Neural crest cell (in vitro differentiated cells): ENCODE measurements around the gene DOK4. TPM values are rescaled to one million over a fixed set of nuclear protein-coding genes. Genes with fewer than 3 reads are reported as not detected.
A peak's percentile ranks its signal among the peaks of the same experiment; 100 is the strongest.

Source experiments
- DNase-seq: peaks from one replicate; pipeline ENCODE4 v3.0.0; 2021; ENCODE audit warnings: low read depth, mixed read lengths, low spot score
- H3K27ac Mint-ChIP-seq: one replicate; pipeline ENCODE4 v1.8.0; 2021; ENCODE audit warnings: mild to moderate bottlenecking, mixed read lengths; ENCODE audit not compliant: unreplicated experiment
- H3K27me3 Mint-ChIP-seq: 2 replicates; pipeline ENCODE4 v1.8.0; 2021; ENCODE audit warnings: low read depth, mild to moderate bottlenecking, mixed read lengths
- H3K36me3 Mint-ChIP-seq: 2 replicates; pipeline ENCODE4 v1.8.0; 2021; ENCODE audit warnings: low read depth, mild to moderate bottlenecking, mixed read lengths
- H3K4me1 Mint-ChIP-seq: 2 replicates; pipeline ENCODE4 v1.8.0; 2021; ENCODE audit warnings: mixed read lengths
- H3K4me3 Mint-ChIP-seq: one replicate; pipeline ENCODE4 v1.8.0; 2021; ENCODE audit warnings: mild to moderate bottlenecking, mixed read lengths
- H3K9me3 Mint-ChIP-seq: 2 replicates; pipeline ENCODE4 v1.8.0; 2021; ENCODE audit warnings: mixed read lengths
- CTCF ChIP-seq: fragments of 200-600 bp; sonication (generic); conservative IDR thresholded peaks from 2 replicates; pipeline ENCODE4 v1.5.0; 2021; ENCODE audit warnings: antibody characterized with exemption, mild to moderate bottlenecking
- total RNA-seq: library from RNA; stranded (reverse); gene quantifications from 2 replicates; pipeline ENCODE4 v1.2.1, GENCODE V29; 2021

The DOK4 gene
- total RNA-seq, 1 donor from 2014 or later, result 22.7 TPM

GRCh38 chr16:57476546-57477410, 9.5 kb downstream of the DOK4 start:
- Mint-ChIP-seq H3K36me3 (no peaks in the 10 kb centered on the region), H3K4me1 (peaks cover 28% of the 10 kb centered on the region), H3K4me3 (peak overlapping the region; percentile 80), H3K9me3 (no peaks in the 10 kb centered on the region), H3K27ac (no peak overlapping the region), H3K27me3 (peaks cover 2% of the 10 kb centered on the region)
- DNase-seq, result no peak
- no peak for TF ChIP-seq CTCF

- Mint-ChIP-seq H3K36me3 (no peaks in the 10 kb centered on the region), H3K27me3 (peaks cover 2% of the 10 kb centered on the region), H3K4me3 (peak overlapping the region; percentile 38), H3K9me3 (no peaks in the 10 kb centered on the region), H3K4me1 (peaks cover 28% of the 10 kb centered on the region), H3K27ac (peak overlapping the region; percentile 43)
- peak; percentile 75 for TF ChIP-seq CTCF
- DNase-seq, result peak; percentile 73
Observed at GRCh38 chr16:57475711-57476339, 10.5 kb downstream of the DOK4 start.

GRCh38 chr16:57474671-57475661, 11.3 kb downstream of the DOK4 start:
- Mint-ChIP-seq H3K27ac (no peak overlapping the region), H3K27me3 (peaks cover 2% of the 10 kb centered on the region), H3K36me3 (no peaks in the 10 kb centered on the region), H3K4me3 (peak overlapping the region; percentile 33), H3K4me1 (peaks cover 28% of the 10 kb centered on the region), H3K9me3 (no peaks in the 10 kb centered on the region)
- TF ChIP-seq CTCF, result no peak
- no peak for DNase-seq

- TF ChIP-seq CTCF, result no peak
- H3K9me3 Mint-ChIP-seq, result no peaks in the 10 kb centered on the region
- peaks cover 19% of the 10 kb centered on the region for H3K4me1 Mint-ChIP-seq
- no peak overlapping the region for H3K27ac Mint-ChIP-seq
- no peaks in the 10 kb centered on the region for H3K36me3 Mint-ChIP-seq
- peaks cover 2% of the 10 kb centered on the region for H3K27me3 Mint-ChIP-seq
- DNase-seq, result no peak
- H3K4me3 Mint-ChIP-seq, result no peak overlapping the region
Observed at GRCh38 chr16:57473906-57474305, 12.4 kb downstream of the DOK4 start.

GRCh38 chr16:57473176-57473840, 13.0 kb downstream of the DOK4 start:
- H3K9me3 Mint-ChIP-seq, result no peaks in the 10 kb centered on the region
- DNase-seq, result no peak
- H3K36me3 Mint-ChIP-seq, result peaks cover under 1% of the 10 kb centered on the region
- no peak overlapping the region for H3K27ac Mint-ChIP-seq
- no peak overlapping the region for H3K4me3 Mint-ChIP-seq
- H3K27me3 Mint-ChIP-seq, result no peaks in the 10 kb centered on the region
- H3K4me1 Mint-ChIP-seq, result peaks cover 13% of the 10 kb centered on the region
- no peak for TF ChIP-seq CTCF
